Peyer's patch (tissue), 4 donors: Measurements from ENCODE around the gene SUN5.

ENCODE experiments used
- POLR2A ChIP-seq, 2 donors: fragments of 450-650 bp; IDR thresholded peaks; one replicate each; pipeline ENCODE4 v1.5.1; 2017; ENCODE audit warnings: antibody characterized with exemption in 2 of 2, mild to moderate bottlenecking in 2 of 2, moderate library complexity in 2 of 2
- TF ChIP-seq, protein P1 (sequence below), 6 experiments: fragments of 450-650 bp in 4 of 6; fragments of 200-600 bp in 2 of 6; sonication (generic) in 1 of 6; IDR thresholded peaks; one replicate each; pipeline ENCODE4 v1.5.1; 2017 to 2019; ENCODE audit warnings: antibody characterized with exemption in 6 of 6, mild to moderate bottlenecking in 3 of 6, moderate library complexity in 1 of 6

DNA sequence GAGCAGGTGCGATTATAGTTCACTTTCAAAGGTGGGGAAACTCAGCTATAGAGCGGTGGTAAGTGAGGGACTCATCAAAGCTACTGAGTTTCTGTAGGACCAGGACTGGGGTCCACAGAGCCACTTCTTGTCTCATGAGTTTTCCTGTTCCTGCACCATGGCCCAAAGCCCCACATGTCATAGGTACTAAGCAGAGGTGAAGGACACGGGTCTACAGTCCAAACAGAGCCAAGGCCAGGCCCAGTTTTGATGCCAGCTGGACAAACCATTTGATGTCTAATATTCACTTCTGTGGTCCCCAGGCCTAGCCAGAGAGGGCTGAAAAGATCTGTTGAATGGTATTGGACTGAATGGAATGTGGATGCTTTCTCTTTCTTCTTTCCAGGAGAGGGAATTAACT, 38.2 kb upstream of the SUN5 start:
- TF ChIP-seq, protein P1, sequence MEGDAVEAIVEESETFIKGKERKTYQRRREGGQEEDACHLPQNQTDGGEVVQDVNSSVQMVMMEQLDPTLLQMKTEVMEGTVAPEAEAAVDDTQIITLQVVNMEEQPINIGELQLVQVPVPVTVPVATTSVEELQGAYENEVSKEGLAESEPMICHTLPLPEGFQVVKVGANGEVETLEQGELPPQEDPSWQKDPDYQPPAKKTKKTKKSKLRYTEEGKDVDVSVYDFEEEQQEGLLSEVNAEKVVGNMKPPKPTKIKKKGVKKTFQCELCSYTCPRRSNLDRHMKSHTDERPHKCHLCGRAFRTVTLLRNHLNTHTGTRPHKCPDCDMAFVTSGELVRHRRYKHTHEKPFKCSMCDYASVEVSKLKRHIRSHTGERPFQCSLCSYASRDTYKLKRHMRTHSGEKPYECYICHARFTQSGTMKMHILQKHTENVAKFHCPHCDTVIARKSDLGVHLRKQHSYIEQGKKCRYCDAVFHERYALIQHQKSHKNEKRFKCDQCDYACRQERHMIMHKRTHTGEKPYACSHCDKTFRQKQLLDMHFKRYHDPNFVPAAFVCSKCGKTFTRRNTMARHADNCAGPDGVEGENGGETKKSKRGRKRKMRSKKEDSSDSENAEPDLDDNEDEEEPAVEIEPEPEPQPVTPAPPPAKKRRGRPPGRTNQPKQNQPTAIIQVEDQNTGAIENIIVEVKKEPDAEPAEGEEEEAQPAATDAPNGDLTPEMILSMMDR (IDR thresholded peaks at IDR 0.05) = no peak
- TF ChIP-seq POLR2A (IDR thresholded peaks at IDR 0.05) = no peak
